Measurements from ENCODE around the gene MAML2. TPM values are rescaled to one million over a fixed set of nuclear protein-coding genes. Genes with fewer than 3 reads are reported as not detected.

The MAML2 gene
- total and polyA plus RNA-seq, 9 of the 15 experiments (the other 6 are each of a cell fraction or from before 2014, with no cell fraction given): 0.79 to 6.8 (median 4.8) TPM

- TF ChIP-seq STAT6 (CRISPR knock-in tag; IDR thresholded peaks at IDR 0.05) (no peak), KLF10 (CRISPR knock-in tag; IDR thresholded peaks at IDR 0.05) (no peak), E2F1 (CRISPR knock-in tag; IDR thresholded peaks at IDR 0.05) (peak; percentile 43; the same call in 1 of the 2 replicates), POLR2G (IDR thresholded peaks at IDR 0.05; ENCODE audit: low read depth, low read length) (peak; percentile 94), LCOR (CRISPR knock-in tag; IDR thresholded peaks at IDR 0.05) (peak; percentile 62), NELFE (IDR thresholded peaks at IDR 0.05; ENCODE audit: insufficient read depth, insufficient read length) (no peak), CTCF (IDR thresholded peaks at IDR 0.05 in 2 of 3, conservative IDR thresholded peaks at IDR 0.05 in 1 of 3; ENCODE audit: insufficient read depth in 2 of 3, low read depth in 1 of 3, low read length in 3 of 3) (peak in 1 of 3 experiments; percentile 15; a peak in 1 of 6 replicates), BDP1 (IDR thresholded peaks at IDR 0.05; ENCODE audit: insufficient read depth, insufficient read length) (no peak), BRCA1 (IDR thresholded peaks at IDR 0.05) (no peak), BRCA1 (CRISPR knock-in tag; IDR thresholded peaks at IDR 0.05) (no peak), GABPB1 (CRISPR knock-in tag; IDR thresholded peaks at IDR 0.05) (peak; percentile 83), HBP1 (CRISPR knock-in tag; IDR thresholded peaks at IDR 0.05) (no peak), MYC (IDR thresholded peaks at IDR 0.05; ENCODE audit: low read depth, low read length) (peak; percentile 78; the same call in 1 of the 2 replicates), MYC (CRISPR knock-in tag; IDR thresholded peaks at IDR 0.05; ENCODE audit: borderline replicate concordance, low read depth) (no peak), TBP (optimal IDR thresholded peaks at IDR 0.05; ENCODE audit: low read depth, low read length) (peak; percentile 69), SIN3A (IDR thresholded peaks at IDR 0.05; ENCODE audit: borderline replicate concordance in 2 of 2, control insufficient read depth in 1 of 2, low read depth in 2 of 2, low read length in 2 of 2) (peak in 1 of 2 experiments; percentile 79; a peak in 3 of 4 replicates), KAT2B (IDR thresholded peaks at IDR 0.05; ENCODE audit: low read depth, low read length) (no peak), ZBTB9 (CRISPR knock-in tag; IDR thresholded peaks at IDR 0.05) (0 out of 2 replicates have a peak, but pooled peaks have one; percentile 19)
These were observed 46.9 kb upstream of the MAML2 start, which contains the start of the genes CCDC82 and JRKL (continued) for GRCh38 chr11:96389720-96390487.

All from K562 (cell line).